Neural crest cell (in vitro differentiated cells): ENCODE measurements around the gene IER5. TPM values are rescaled to one million over a fixed set of nuclear protein-coding genes. Genes with fewer than 3 reads are reported as not detected.
A peak's percentile ranks its signal among the peaks of the same experiment; 100 is the strongest.

Source experiments
- DNase-seq: peaks from one replicate; pipeline ENCODE4 v3.0.0; 2021; ENCODE audit warnings: low read depth, mixed read lengths, low spot score
- H3K27ac Mint-ChIP-seq: one replicate; pipeline ENCODE4 v1.8.0; 2021; ENCODE audit warnings: mild to moderate bottlenecking, mixed read lengths; ENCODE audit not compliant: unreplicated experiment
- H3K27me3 Mint-ChIP-seq: 2 replicates; pipeline ENCODE4 v1.8.0; 2021; ENCODE audit warnings: low read depth, mild to moderate bottlenecking, mixed read lengths
- H3K36me3 Mint-ChIP-seq: 2 replicates; pipeline ENCODE4 v1.8.0; 2021; ENCODE audit warnings: low read depth, mild to moderate bottlenecking, mixed read lengths
- H3K4me1 Mint-ChIP-seq: 2 replicates; pipeline ENCODE4 v1.8.0; 2021; ENCODE audit warnings: mixed read lengths
- H3K4me3 Mint-ChIP-seq: one replicate; pipeline ENCODE4 v1.8.0; 2021; ENCODE audit warnings: mild to moderate bottlenecking, mixed read lengths
- H3K9me3 Mint-ChIP-seq: 2 replicates; pipeline ENCODE4 v1.8.0; 2021; ENCODE audit warnings: mixed read lengths
- CTCF ChIP-seq: fragments of 200-600 bp; sonication (generic); conservative IDR thresholded peaks from 2 replicates; pipeline ENCODE4 v1.5.0; 2021; ENCODE audit warnings: antibody characterized with exemption, mild to moderate bottlenecking
- total RNA-seq: library from RNA; stranded (reverse); gene quantifications from 2 replicates; pipeline ENCODE4 v1.2.1, GENCODE V29; 2021

Gene IER5
- total RNA-seq, 1 donor from 2014 or later = 7.7 TPM

- no peak for DNase-seq
- peaks cover 3% of the 10 kb centered on the region for H3K27me3 Mint-ChIP-seq
- H3K36me3 Mint-ChIP-seq = peaks cover 2% of the 10 kb centered on the region
- no peak overlapping the region for H3K27ac Mint-ChIP-seq
- H3K4me3 Mint-ChIP-seq = no peak overlapping the region
- no peak for TF ChIP-seq CTCF
- no peaks in the 10 kb centered on the region for H3K9me3 Mint-ChIP-seq
- H3K4me1 Mint-ChIP-seq = peaks cover 5% of the 10 kb centered on the region
Measured at GRCh38 chr1:181061487-181061886, 27.0 kb upstream of the IER5 start.

DNA sequence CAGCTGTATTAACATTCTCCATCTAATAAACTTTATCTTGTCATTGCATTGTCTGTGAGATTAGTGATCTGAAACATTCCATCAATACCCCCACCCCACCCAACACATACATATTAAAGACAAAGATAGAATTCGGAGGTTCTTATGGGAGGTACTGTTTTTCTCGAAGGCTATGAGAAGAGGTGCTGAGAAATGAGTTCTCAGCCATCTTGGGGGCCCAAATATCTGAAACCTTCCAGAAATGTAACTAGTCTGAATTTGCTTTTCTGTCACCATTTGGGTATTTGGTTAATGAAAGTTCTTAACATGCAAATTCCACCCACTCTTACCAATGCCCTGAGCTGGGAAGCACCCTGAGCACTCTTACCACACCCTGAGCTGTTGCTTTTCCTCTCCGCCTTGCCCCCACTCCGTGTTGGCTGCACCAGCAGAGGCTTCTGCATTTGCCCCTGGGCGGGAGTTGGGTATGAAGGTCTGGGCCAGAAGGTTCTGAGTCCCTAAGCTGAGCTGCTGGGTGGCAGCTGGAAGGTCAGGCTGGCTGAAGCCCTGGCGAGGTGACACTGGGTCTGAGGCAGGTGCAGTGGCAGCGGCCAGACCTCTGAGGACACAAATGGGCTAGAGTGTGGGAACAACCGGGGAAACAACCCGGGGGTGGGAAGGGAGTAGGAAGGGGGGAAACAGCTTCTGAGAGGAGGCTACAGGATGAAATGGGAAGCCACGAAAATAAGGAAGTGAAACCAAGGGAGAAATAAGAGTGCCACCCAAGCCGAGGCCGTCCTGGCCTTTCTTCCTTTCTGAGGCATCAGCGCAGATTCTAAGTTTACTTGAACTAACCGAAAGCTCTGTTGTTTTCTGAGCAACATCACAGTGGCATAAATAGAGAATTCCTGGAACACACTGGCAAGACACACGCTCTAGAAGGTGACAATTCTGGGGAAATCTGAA, 26.3 kb upstream of the IER5 start:
- TF ChIP-seq CTCF = no peak
- Mint-ChIP-seq H3K4me1 (peaks cover 5% of the 10 kb centered on the region), H3K9me3 (no peaks in the 10 kb centered on the region), H3K4me3 (no peak overlapping the region), H3K36me3 (peaks cover 2% of the 10 kb centered on the region), H3K27me3 (peaks cover 3% of the 10 kb centered on the region), H3K27ac (peak overlapping the region; percentile 66)
- DNase-seq = no peak

DNA sequence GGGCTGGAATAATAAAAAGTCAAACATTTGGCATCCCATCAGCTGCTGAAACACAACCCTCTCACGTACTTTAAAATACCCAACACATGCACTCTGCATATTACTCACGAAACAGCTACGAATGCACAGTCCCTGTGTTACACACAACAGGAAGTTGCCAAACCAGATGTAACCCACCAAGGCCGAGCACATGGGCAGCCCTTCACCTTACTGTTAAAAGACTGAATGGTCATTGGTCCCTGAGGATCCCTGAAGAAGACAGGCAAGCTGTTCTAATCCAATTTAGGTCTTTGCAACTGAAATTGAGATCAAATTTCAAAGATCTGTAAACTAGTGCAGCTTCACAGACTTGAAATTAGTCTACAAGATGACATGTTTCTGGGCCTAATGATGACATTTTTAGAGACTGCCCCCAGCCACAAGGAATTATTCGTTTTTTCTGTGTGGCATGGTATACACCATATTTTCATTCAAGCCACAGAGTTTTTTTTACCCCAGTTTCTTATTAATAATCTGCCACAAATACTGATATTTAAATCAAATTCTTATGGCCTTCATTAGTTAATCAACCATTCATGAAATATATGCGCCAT, 25.6 kb upstream of the IER5 start:
- Mint-ChIP-seq H3K36me3 (peaks cover 2% of the 10 kb centered on the region), H3K27ac (no peak overlapping the region), H3K27me3 (peaks cover 3% of the 10 kb centered on the region), H3K4me3 (no peak overlapping the region), H3K9me3 (no peaks in the 10 kb centered on the region), H3K4me1 (peaks cover 5% of the 10 kb centered on the region)
- TF ChIP-seq CTCF = no peak
- no peak for DNase-seq

GRCh38 chr1:181064011-181064623, 24.4 kb upstream of the IER5 start:
- H3K4me3 Mint-ChIP-seq = no peak overlapping the region
- H3K9me3 Mint-ChIP-seq = no peaks in the 10 kb centered on the region
- no peak for TF ChIP-seq CTCF
- peaks cover 3% of the 10 kb centered on the region for H3K27me3 Mint-ChIP-seq
- H3K4me1 Mint-ChIP-seq = peaks cover 5% of the 10 kb centered on the region
- H3K27ac Mint-ChIP-seq = peak overlapping the region; percentile 63
- DNase-seq = no peak
- peaks cover 2% of the 10 kb centered on the region for H3K36me3 Mint-ChIP-seq

GRCh38 chr1:181064702-181065101, 23.8 kb upstream of the IER5 start:
- peaks cover 5% of the 10 kb centered on the region for H3K4me1 Mint-ChIP-seq
- DNase-seq = no peak
- H3K4me3 Mint-ChIP-seq = no peak overlapping the region
- no peak overlapping the region for H3K27ac Mint-ChIP-seq
- no peak for TF ChIP-seq CTCF
- H3K36me3 Mint-ChIP-seq = no peaks in the 10 kb centered on the region
- no peaks in the 10 kb centered on the region for H3K9me3 Mint-ChIP-seq
- no peaks in the 10 kb centered on the region for H3K27me3 Mint-ChIP-seq
